ENCODE results near the gene FIBCD1. TPM values are rescaled to one million over a fixed set of nuclear protein-coding genes. Genes with fewer than 3 reads are reported as not detected.

Gene FIBCD1
- total RNA-seq, 4 donors from 2014 or later = 3.3 TPM; not detected in 3

DNA sequence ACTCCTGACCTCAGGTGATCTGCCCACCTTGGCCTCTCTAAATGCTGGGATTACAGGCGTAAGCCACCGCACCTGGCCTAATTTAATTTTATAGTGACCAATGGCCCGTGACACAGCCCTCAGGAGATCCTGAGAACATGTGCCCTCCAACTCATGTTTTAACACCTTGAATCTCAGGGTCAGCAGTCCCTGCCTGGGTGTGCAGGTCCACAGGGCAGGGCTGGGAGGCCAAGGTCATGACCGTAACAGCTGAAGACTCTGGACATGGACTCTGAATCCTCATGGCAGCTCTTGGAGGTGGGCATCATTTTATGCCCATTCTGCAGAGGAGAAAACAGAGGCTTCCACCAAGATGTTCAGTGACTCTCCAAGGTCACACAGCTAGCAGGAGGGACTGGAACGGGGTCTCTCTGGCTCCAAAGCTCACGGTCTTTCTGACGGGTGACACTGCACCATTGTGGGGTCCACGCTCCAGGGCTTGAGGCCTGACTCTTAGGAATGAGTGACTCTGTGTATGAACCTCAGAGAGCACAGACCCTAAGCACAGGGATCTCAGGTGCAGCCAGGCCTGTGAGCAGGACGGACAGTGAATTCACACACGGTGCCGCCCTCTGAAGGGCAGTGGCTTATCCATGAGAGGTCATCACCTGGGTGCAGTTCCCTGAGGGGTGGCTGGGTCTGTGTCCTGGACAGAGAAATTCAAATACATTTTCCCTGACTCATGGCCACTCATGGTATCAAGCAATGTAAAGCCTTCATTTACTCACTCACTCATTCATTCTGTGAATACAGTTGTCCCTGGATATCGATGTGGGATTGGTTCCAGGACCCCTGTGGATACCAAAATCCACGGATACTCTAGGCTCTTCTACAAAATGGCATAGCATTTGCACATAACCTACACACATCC, 37.1 kb upstream of the FIBCD1 start:
- DNase-seq = no peak
- H3K27ac ChIP-seq = no peak overlapping the region
- H3K9me3 ChIP-seq = no peaks in the 10 kb centered on the region
- H3K4me1 ChIP-seq = no peaks in the 10 kb centered on the region
- H3K27me3 ChIP-seq = no peaks in the 10 kb centered on the region
- no peaks in the 10 kb centered on the region for H3K36me3 ChIP-seq
- H3K4me3 ChIP-seq = no peak overlapping the region
- TF ChIP-seq CTCF (IDR thresholded peaks at IDR 0.05) = no peak
- TF ChIP-seq POLR2A (IDR thresholded peaks at IDR 0.05) = no peak

DNA sequence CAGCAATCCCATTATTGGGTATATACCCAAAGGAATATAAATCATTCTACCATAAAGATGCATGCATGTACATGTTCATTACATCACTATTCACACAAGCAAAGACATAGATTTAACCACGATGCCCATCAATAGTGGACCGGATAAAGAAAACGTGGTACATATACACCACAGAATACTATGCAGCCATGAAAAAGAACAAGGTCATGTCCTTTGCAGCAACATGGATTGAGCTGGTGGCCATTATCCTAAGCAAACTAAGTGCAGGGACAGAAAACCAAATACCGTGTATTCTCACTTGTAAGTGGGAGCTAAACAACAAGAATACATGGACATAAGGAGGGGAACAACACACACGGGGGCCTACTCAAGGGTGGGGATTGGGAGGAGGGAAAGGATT, 36.1 kb upstream of the FIBCD1 start:
- H3K27ac ChIP-seq = no peak overlapping the region
- H3K4me1 ChIP-seq = no peaks in the 10 kb centered on the region
- no peaks in the 10 kb centered on the region for H3K36me3 ChIP-seq
- no peak for DNase-seq
- H3K4me3 ChIP-seq = no peak overlapping the region
- no peaks in the 10 kb centered on the region for H3K9me3 ChIP-seq
- no peaks in the 10 kb centered on the region for H3K27me3 ChIP-seq
- TF ChIP-seq POLR2A (IDR thresholded peaks at IDR 0.05) = no peak
- no peak for TF ChIP-seq CTCF (IDR thresholded peaks at IDR 0.05)

GRCh38 chr9:130974697-130975096, 35.6 kb upstream of the FIBCD1 start:
- DNase-seq = no peak
- no peak overlapping the region for H3K27ac ChIP-seq
- no peaks in the 10 kb centered on the region for H3K9me3 ChIP-seq
- TF ChIP-seq CTCF (IDR thresholded peaks at IDR 0.05) (no peak), POLR2A (IDR thresholded peaks at IDR 0.05) (no peak)
- no peak overlapping the region for H3K4me3 ChIP-seq
- H3K27me3 ChIP-seq = no peaks in the 10 kb centered on the region
- no peaks in the 10 kb centered on the region for H3K4me1 ChIP-seq
- H3K36me3 ChIP-seq = no peaks in the 10 kb centered on the region

GRCh38 chr9:130973686-130974281, 34.7 kb upstream of the FIBCD1 start:
- no peaks in the 10 kb centered on the region for H3K36me3 ChIP-seq
- H3K4me3 ChIP-seq = no peak overlapping the region
- H3K27me3 ChIP-seq = no peaks in the 10 kb centered on the region
- no peaks in the 10 kb centered on the region for H3K4me1 ChIP-seq
- no peak overlapping the region for H3K27ac ChIP-seq
- DNase-seq = no peak
- TF ChIP-seq CTCF (IDR thresholded peaks at IDR 0.05) = no peak
- no peak for TF ChIP-seq POLR2A (IDR thresholded peaks at IDR 0.05)
- H3K9me3 ChIP-seq = no peaks in the 10 kb centered on the region

DNA sequence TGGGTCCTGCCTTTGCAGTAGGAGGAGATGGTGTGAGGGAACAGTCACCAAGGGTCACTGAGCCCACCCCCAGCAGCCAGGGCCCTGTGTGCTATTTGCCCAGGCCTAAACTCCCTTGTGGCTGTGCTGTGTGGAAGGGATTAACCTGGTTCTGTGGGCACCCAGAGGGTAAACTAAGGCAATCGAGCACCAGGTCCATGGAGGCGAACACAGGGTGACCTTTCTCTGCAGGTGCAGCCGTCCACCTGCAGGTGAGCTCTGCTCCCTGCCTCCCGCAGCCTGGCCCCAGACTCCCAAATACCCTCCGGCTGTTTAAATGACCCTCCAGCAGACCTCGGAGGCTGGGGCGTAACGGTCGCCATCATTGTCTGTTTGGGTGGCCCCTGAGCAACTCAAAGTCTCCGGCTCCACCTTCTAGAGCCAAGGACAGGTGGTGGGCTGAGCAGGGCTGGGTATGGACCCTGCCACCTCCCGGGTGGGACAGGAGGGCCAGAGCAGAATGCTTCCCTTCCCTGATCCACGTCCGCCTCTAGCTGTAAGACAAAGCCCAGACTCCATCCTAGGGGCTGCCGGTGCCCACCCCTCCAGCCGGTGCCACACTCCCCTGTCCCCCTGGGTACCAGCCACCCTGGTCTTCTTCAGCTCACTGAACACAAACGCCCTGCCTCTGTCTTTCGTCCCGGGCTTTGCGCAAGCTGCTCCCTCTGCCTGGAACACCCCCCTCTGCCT, 34.1 kb upstream of the FIBCD1 start:
- H3K27me3 ChIP-seq = no peaks in the 10 kb centered on the region
- no peak overlapping the region for H3K27ac ChIP-seq
- H3K4me3 ChIP-seq = no peak overlapping the region
- TF ChIP-seq POLR2A (IDR thresholded peaks at IDR 0.05) = no peak
- H3K36me3 ChIP-seq = no peaks in the 10 kb centered on the region
- H3K9me3 ChIP-seq = no peaks in the 10 kb centered on the region
- no peak for DNase-seq
- H3K4me1 ChIP-seq = no peaks in the 10 kb centered on the region
